Osteocyte (in vitro differentiated cells): ENCODE results near the gene RELB. TPM values are rescaled to one million over a fixed set of nuclear protein-coding genes. Genes with fewer than 3 reads are reported as not detected.

ENCODE experiments used
- DNase-seq: peaks from one replicate; pipeline ENCODE4 v3.0.0; 2021; ENCODE audit warnings: mixed read lengths; ENCODE audit not compliant: unreplicated experiment; ENCODE audit errors: extremely low spot score
- H3K27ac Mint-ChIP-seq: one replicate; pipeline ENCODE4 v1.8.0; 2021; ENCODE audit warnings: mild to moderate bottlenecking, mixed read lengths; ENCODE audit not compliant: unreplicated experiment
- H3K27me3 Mint-ChIP-seq: one replicate; pipeline ENCODE4 v1.8.0; 2021; ENCODE audit warnings: mixed read lengths; ENCODE audit not compliant: unreplicated experiment
- H3K36me3 Mint-ChIP-seq: one replicate; pipeline ENCODE4 v1.8.0; 2021; ENCODE audit warnings: mixed read lengths; ENCODE audit not compliant: unreplicated experiment
- H3K4me1 Mint-ChIP-seq: one replicate; pipeline ENCODE4 v1.8.0; 2021; ENCODE audit warnings: mixed read lengths; ENCODE audit not compliant: unreplicated experiment
- H3K4me3 Mint-ChIP-seq: one replicate; pipeline ENCODE4 v1.8.0; 2021; ENCODE audit warnings: mild to moderate bottlenecking, moderate library complexity, mixed read lengths; ENCODE audit not compliant: unreplicated experiment
- H3K9me3 Mint-ChIP-seq: one replicate; pipeline ENCODE4 v1.8.0; 2021; ENCODE audit warnings: mixed read lengths; ENCODE audit not compliant: unreplicated experiment
- CTCF ChIP-seq: fragments of 200-600 bp; sonication (generic); IDR thresholded peaks from 2 replicates; pipeline ENCODE4 v1.5.0; 2021; ENCODE audit warnings: antibody characterized with exemption, mild to moderate bottlenecking, moderate library complexity
- total RNA-seq: library from RNA; stranded (reverse); gene quantifications from 2 replicates; pipeline ENCODE4 v1.2.1, GENCODE V29; 2021

The RELB gene
- total RNA-seq, 1 donor from 2014 or later: 15.1 TPM

DNA sequence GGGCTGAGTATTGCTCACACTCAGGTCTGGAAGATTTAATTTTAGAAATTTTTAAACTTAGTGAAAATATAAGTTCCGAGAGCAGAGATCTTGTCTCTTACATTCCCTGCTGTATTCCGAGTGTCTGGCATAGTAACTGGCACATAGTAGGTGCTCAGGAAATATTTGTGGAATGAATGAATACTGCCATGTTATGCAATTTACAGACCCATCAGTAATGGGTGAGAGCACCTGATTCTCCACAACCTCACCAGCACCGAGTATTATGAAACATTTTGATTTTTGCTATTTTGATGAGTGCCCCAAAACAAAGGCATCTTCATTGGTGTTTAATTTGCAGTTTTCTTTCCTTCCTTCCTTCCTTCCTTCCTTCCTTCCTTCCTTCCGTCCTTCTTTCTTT is 21.8 kb downstream of the RELB start:
- Mint-ChIP-seq H3K36me3 (peaks cover 1% of the 10 kb centered on the region), H3K4me1 (no peaks in the 10 kb centered on the region), H3K27me3 (no peaks in the 10 kb centered on the region), H3K4me3 (no peak overlapping the region), H3K27ac (no peak overlapping the region), H3K9me3 (no peaks in the 10 kb centered on the region)
- no peak for TF ChIP-seq CTCF
- DNase-seq: no peak

- DNase-seq: no peak
- Mint-ChIP-seq H3K4me3 (no peak overlapping the region), H3K9me3 (no peaks in the 10 kb centered on the region), H3K27me3 (no peaks in the 10 kb centered on the region), H3K4me1 (no peaks in the 10 kb centered on the region), H3K27ac (no peak overlapping the region), H3K36me3 (peaks cover 7% of the 10 kb centered on the region)
- TF ChIP-seq CTCF: no peak
These were observed 24.0 kb downstream of the RELB start for GRCh38 chr19:45025264-45025663.

- H3K27me3 Mint-ChIP-seq: no peaks in the 10 kb centered on the region
These were observed 26.1 kb downstream of the RELB start for GRCh38 chr19:45027371-45027770.

GRCh38 chr19:45030825-45031224 is 29.6 kb downstream of the RELB start:
- Mint-ChIP-seq H3K27me3 (no peaks in the 10 kb centered on the region), H3K36me3 (peaks cover 25% of the 10 kb centered on the region), H3K27ac (no peak overlapping the region), H3K9me3 (no peaks in the 10 kb centered on the region), H3K4me1 (no peaks in the 10 kb centered on the region), H3K4me3 (no peak overlapping the region)
- no peak for TF ChIP-seq CTCF
- no peak for DNase-seq

More at GRCh38 chr19:45027371-45027770, 26.1 kb downstream of the RELB start:
- Mint-ChIP-seq H3K27ac (no peak overlapping the region), H3K36me3 (peaks cover 14% of the 10 kb centered on the region), H3K4me1 (no peaks in the 10 kb centered on the region), H3K4me3 (no peak overlapping the region), H3K9me3 (no peaks in the 10 kb centered on the region)
- no peak for TF ChIP-seq CTCF
- no peak for DNase-seq

- Mint-ChIP-seq H3K27me3 (no peaks in the 10 kb centered on the region), H3K36me3 (peaks cover 28% of the 10 kb centered on the region), H3K4me3 (no peak overlapping the region), H3K27ac (no peak overlapping the region), H3K4me1 (no peaks in the 10 kb centered on the region), H3K9me3 (no peaks in the 10 kb centered on the region)
- DNase-seq: no peak
- no peak for TF ChIP-seq CTCF
These were observed 31.2 kb downstream of the RELB start for GRCh38 chr19:45032421-45032820.
